GM10266 (cell line): ENCODE measurements around the gene BRPF1.

ENCODE experiments used
- DNase-seq: peaks from one replicate; pipeline ENCODE4 v3.0.0; 2012; ENCODE audit errors: extremely low spot score
- TF ChIP-seq, protein P1 (sequence below): IDR thresholded peaks from 2 replicates; pipeline ENCODE4 v1.5.1; 2012; ENCODE audit warnings: mild to moderate bottlenecking, low read depth; ENCODE audit not compliant: control insufficient read depth, insufficient read depth; ENCODE audit errors: missing control alignments

The BRPF1 gene

DNA sequence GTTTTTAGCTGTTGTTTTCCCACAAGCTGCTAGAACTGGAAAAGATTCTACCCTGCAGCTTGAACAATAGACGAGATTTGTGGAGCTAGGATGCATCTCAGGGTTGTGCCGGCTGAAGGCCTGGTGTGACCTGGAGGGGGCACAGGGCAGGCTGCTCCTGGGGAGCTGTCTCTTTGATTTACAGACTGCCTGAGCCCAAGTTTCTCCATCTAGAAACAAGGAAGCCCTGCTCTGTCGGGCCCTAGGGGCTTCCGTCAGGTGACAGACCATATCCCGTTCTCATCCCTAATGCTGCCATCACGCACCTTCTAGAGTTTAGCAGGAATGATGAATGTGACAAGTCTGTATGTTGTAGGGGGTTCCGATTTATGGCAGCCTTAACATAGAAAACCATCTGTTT is 35.8 kb upstream of the BRPF1 start:
- DNase-seq = no peak
- TF ChIP-seq, protein P1, sequence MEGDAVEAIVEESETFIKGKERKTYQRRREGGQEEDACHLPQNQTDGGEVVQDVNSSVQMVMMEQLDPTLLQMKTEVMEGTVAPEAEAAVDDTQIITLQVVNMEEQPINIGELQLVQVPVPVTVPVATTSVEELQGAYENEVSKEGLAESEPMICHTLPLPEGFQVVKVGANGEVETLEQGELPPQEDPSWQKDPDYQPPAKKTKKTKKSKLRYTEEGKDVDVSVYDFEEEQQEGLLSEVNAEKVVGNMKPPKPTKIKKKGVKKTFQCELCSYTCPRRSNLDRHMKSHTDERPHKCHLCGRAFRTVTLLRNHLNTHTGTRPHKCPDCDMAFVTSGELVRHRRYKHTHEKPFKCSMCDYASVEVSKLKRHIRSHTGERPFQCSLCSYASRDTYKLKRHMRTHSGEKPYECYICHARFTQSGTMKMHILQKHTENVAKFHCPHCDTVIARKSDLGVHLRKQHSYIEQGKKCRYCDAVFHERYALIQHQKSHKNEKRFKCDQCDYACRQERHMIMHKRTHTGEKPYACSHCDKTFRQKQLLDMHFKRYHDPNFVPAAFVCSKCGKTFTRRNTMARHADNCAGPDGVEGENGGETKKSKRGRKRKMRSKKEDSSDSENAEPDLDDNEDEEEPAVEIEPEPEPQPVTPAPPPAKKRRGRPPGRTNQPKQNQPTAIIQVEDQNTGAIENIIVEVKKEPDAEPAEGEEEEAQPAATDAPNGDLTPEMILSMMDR = no peak

DNA sequence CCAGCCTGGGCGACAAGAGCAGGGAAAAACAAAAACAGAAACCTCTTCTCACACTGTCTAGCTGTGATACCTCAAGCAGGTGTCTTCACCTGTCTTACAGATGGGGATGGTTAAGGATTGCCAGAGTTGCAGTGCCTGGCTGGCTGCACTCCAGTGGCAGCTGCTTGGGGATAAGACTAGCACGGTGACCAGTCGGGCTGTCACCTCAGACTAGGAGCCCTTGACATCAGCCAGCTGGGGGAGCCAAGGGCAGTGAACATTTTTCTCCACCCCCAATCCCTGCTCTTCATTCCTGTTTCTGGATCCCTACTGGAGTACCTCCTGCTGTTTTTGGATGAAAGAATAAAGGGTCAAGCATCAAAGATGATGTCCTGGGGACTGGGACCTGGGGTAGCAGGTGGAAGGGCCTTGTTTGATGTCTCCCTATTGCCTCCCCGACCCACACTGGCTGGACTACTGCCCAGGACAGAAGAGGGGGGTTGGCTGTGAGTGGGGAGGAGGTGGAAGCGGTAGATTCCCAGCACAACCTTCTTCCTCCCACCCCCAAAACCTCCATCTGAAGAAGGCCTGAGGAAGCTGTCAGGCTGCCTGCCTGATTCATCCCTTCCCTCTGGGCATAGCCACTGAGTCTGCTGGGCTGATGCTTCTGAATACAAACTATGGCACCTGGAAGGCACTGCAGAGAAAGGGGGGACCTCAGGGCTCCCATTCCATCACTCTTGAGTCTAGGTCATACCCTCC is 34.9 kb upstream of the BRPF1 start:
- TF ChIP-seq, protein P1 = no peak
- DNase-seq = no peak

DNA sequence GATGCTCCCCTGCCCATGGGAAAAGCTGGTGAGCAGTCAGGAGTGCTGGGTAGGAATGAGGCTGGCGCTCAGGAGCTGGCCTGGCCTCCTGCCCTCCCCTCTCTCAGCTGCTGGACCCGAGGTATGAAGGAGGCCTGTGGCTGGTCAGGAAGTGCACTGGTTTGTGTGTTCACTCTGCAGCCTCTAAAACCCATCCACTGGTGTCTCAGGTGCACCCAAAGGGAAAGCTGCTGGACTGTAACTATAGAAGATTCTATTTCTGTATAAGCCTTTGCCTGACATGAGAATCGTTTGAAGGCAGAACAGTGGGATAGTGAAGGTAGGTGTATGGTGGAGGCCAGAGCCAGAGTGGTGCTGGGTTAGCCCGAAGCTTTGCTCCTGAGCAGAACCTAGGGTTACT is 33.6 kb upstream of the BRPF1 start:
- no peak for DNase-seq
- TF ChIP-seq, protein P1 = no peak

DNA sequence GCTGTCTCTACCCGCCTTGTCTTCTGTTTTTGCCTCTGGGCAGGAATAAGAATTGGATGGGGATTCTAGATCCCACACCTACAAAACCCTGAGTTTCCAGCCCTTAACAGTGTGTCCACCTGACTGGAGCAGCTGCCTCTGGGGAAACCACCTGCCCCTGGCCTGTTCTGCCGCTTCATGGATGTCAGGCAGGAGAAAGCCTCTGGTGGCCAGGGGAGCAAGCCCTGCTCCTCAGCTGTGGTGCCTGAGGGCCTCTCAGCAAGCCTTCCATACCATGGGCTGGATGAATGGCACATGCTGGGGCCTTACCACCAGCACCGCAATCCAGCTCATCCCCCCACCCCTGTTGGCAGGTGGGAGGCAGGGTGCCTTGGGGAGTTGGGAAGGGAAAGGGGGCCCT is 33.2 kb upstream of the BRPF1 start:
- TF ChIP-seq, protein P1 = no peak
- DNase-seq = no peak

DNA sequence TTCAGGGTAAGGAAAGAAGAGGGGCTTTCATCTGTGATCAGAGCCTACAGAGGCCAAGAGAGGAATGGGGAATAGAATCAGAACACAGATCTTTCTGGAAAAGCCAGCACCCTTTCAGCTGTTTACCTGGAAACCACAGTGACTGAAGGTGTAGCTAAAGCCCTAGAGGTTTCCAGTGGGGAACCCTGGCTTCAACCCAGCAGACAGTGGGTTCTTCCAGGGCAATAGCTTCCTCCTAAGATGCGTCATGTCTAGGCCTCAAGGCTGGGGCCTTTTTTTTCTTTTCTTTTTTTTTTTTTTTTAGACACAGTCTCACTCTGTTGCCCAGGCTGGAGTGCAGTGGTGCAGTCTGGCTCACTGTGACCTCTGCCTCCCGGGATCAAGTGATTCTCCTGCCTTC is 31.0 kb upstream of the BRPF1 start:
- TF ChIP-seq, protein P1 = no peak

DNA sequence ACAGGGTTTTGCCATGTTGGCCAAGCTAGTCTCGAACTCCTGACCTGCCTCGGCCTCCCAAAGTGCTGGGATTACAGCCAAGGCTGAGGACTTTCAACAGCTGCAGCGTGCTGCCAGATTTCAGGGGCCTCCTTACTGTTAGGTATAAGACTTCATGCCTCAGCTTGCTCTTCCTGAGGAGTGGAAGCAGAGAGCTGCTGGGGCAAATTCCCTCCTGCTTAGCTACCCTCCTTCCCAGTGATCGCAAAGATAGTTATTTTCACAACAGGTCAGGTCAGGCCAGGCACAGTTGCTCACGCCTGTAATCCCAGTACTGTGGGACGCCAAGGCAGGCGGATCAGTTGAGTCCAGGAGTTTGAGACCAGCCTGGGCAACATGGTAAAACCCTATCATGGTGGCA is 30.5 kb upstream of the BRPF1 start:
- no peak for DNase-seq
- TF ChIP-seq, protein P1 = no peak

More for the DNA sequence above, 31.0 kb upstream of the BRPF1 start:
- no peak for DNase-seq

DNA sequence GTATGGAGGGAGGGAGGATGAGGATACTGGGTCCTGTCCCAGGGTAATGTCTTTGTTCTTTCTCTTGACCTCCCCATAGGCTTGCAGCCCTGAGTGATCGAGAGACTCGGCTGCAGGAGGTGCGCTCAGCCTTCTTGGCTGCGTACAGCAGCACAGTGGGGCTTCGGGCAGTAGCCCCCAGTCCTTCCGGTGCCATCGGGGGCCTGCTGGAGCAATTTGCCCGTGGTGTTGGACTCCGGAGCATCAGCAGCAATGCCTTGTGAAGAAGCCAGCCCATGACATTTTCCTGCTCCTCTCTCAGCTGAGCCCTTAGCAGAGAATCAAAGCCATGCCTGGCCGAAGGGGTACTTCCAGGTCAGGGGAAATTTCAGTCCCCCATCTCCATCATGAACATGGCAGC is 29.8 kb upstream of the BRPF1 start:
- TF ChIP-seq, protein P1 = no peak

More for the DNA sequence above, 29.8 kb upstream of the BRPF1 start:
- DNase-seq = no peak
